ENCODE results near the gene DOCK9.

Gene DOCK9

DNA sequence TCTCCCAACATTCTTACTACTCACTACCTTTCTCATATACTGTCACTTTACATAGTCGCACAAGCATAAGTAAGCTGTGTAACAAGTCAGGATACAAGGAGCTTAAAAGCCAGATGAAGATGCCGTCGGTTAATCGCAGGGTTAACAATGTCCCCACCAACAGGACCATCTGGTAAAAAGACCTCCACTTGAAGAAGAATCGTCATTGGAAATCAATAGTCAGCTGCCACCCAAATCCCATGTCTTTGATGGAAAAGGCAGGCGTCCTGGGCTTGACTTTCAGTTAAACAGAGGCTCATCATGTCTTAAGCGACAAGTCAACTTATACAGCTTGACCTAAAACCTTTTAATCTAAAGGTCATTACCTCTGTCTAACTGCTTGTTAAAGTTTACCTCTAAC is 27.2 kb downstream of the DOCK9 start:
- DNase-seq (ENCODE audit: low read depth in 2 of 2), result no peak

DNA sequence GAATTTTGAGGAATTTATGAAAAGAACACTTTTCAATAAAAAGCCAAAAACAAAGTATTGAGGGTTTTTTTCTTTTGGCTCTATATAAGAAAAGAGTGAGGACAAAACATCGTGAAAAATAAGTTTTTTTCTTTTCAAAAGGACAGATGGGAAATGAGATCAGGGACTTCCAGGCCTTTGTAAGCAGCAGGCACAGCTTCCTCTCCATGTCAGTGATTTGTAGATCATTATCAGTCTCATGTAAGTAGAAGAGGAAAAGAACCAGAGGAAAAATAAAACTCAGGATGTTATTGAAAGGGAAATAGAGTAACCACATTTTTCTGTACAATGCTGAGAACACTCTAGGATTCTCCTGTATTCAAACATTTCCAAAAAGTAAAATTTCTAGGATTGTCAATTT is 29.9 kb downstream of the DOCK9 start:
- DNase-seq (ENCODE audit: low read depth in 2 of 2), result no peak

DNA sequence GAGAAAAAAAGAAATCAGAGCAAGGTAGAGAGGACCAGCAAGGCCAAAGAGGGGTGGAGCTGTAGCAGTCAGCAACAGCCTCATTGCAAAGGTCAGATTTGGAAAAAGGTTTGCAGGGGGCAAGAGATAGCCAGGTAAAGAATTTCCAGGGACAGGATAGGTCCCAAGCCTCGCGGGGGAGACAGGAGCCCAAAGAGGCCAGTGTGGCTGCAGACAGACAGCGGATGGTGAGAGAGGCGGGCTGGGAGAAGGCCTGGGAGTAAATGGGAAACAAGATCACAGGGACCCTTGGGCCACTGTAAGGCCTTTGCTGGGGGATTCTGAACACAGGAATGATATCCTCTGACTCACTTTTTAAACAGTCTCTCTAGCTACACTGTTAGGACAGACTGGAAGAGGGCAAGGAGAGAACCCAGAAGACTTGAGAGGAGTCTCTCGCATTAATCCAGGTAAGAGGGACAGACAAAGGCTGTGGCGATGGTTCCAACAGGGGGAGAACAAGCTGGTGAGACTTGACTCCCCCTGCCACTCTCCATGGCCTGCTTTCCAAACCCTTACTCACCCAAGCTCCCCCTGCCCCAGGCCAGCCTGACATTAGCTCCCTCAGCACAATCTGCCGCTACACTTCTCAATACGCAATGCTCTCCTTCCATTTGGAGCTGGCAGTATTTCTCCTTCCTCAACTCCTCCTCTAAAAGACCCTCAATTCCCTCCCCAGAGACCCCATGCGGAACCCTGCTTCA is 31.8 kb downstream of the DOCK9 start:
- no peak for DNase-seq (ENCODE audit: low read depth in 2 of 2)

- no peak for DNase-seq (ENCODE audit: low read depth in 2 of 2)
These were observed 33.5 kb downstream of the DOCK9 start for GRCh38 chr13:98944336-98944735.

GRCh38 chr13:98942997-98943396 is 34.9 kb downstream of the DOCK9 start:
- no peak for DNase-seq (ENCODE audit: low read depth in 2 of 2)

DNA sequence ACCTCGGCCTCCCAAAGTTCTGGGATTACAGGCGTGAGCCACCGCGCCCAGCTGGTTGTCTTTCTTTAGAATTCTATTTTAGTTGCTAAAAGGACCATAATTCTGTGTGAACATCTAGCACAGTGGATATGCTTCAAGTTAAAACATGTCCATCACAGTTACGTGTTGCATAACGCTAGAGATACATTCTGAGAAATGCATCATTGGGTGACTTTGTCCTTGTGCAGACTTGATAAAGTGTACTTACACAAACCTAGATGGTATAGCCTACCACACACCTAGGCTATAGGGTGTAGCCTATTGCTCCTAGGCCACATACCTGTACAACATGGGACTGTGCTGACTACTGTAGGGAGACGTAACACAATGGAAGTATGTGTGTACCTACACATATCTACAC is 35.4 kb downstream of the DOCK9 start:
- DNase-seq (ENCODE audit: low read depth in 2 of 2), result no peak

DNA sequence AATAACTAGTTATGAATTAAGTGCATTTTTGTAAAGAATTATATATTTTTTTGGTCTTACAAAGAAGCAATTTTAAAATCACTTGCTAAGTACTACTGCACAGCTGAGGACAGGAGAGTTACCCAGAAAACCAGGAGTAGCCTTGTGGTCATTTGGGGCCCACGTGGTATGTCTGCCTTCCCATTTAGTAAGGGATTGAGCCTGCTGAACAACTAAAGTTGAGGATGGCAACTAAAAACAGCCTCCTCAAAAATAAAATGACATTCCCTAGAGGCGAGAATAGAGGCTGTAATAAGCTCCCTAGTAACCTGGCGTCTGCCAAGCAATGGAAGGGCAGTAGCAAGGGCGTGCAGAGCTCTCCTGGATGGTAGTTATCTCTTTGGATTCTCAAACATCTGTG is 36.3 kb downstream of the DOCK9 start:
- DNase-seq (ENCODE audit: low read depth in 2 of 2), result no peak

DNA sequence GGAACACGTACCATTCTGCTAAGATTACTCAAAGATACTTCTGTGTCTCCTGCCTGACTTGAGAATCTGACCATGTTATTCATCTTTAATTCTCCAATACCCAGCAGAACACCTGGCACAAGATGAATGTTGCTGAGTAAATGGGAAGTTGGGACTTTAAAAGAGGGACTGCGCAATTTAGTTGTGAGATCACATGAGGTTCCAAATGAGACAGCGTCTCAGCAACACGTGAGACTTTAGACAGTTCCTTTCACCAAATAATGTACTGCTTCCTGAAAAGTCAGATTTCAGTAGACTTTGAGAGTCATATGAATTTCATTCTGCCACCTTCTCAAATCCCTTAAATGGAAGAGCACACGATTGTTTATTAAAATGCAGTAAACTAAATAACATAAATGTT is 36.7 kb downstream of the DOCK9 start:
- DNase-seq (ENCODE audit: low read depth in 2 of 2), result no peak

DNA sequence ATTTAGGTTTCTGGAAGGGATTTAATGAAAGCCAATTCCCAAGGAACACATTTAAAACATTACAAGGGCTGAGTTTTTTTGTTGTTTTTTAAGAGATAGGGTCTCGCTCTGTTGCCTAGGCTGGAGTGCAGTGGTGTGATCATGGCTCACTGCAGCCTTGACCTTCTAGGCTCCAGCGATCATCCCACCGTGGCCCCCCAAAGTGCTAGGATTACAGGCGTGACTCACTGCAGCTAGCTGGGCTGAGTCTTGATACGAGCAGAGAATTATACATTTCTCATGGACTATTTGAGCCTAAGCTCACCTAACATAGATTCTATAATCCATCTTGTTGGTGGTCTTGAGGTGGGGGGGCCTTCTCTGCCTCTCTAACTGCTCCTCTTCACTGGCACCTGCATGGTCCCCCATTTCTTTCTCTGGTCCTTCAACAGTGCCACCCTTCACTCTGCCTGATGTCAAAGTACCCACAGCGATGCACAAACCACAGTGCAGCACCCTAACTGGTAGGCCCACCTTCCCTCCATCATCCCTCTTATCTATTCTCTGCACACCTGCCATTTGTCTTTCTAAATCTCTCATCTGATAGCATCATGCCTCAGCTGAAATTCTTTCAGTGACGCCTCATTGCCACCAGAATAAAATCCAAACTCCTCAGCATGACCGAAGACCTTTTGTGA is 37.4 kb downstream of the DOCK9 start:
- no peak for DNase-seq (ENCODE audit: low read depth in 2 of 2)

DNA sequence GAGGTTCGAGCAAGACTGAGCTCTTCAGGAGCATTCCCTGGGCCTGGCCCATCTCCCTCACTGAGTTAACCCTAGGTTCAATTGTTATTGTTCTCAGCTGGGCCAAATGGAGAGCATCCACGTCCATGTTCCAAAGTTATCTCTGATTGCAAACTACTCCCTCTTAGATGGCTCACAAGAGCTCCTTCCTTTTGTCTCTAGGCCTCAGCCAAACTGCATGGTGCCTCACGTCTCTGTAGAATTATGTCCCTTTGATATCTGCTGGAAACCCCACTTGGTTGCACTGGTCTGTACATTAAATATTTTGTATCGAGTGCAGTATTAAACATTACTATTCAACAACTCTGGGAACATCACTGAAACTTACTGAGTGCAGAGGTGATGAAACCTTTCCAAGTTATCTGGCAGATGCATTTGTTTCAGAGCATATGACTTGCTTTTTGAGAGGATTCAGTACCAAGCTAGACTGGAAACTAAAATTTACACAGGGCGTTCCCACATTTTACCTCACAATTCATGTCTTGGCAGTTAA is 38.1 kb downstream of the DOCK9 start:
- DNase-seq (ENCODE audit: low read depth in 2 of 2), result no peak

GRCh38 chr13:98938801-98939200 is 39.1 kb downstream of the DOCK9 start:
- DNase-seq (ENCODE audit: low read depth in 2 of 2), result no peak

- no peak for DNase-seq (ENCODE audit: low read depth in 2 of 2)
These were observed 39.9 kb downstream of the DOCK9 start for GRCh38 chr13:98937911-98938381.

- DNase-seq (ENCODE audit: low read depth in 2 of 2), result no peak
These were observed 43.6 kb downstream of the DOCK9 start for GRCh38 chr13:98934243-98934642.

GRCh38 chr13:98930151-98930591 is 47.7 kb downstream of the DOCK9 start:
- DNase-seq (ENCODE audit: low read depth in 2 of 2), result no peak

DNA sequence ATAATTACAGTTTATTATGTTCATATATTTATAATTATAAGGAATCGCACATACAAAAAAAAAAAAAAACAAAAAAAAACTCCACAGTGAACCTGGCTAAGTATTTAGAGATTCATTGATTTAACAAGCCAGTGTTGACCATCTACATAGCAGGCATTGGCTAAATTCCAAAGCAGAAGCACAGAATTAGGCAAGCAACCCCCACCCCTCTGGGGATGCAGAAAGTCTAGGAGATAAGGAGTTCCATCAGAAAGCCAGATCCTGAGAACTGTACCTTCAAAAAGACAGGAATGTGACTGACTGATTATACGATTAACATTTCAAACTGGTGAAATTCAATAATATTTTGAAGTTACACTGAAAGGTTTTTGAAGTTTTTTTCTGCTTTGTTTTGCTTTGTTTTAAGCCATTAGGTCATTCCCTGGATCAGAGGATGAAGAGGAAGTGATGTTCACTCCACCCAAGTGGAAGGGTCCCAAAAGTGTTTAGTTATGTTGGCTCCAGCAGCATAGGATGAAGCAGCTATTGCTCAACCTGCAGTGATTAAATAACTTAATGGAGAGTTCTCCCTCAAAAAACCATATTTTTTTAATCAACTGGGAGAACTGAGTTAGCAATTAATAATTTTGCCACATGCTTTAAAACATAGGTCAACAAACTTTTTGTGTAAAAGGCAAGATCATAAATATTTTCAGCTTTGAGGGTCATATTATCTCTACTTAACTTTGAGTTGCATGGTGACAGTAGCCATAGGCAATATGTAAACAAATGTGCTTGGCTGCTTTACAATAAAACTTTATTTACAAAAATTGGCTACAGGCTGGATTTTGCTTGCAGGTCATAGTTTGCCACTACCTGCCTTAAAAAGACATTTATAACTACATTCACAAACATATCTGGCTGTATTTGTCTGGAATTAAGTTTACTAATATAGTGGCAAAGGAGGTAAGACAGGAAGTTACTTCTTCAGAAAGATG is 49.6 kb downstream of the DOCK9 start:
- peak; percentile 66 to 69 for DNase-seq (ENCODE audit: low read depth in 2 of 2)

DNA sequence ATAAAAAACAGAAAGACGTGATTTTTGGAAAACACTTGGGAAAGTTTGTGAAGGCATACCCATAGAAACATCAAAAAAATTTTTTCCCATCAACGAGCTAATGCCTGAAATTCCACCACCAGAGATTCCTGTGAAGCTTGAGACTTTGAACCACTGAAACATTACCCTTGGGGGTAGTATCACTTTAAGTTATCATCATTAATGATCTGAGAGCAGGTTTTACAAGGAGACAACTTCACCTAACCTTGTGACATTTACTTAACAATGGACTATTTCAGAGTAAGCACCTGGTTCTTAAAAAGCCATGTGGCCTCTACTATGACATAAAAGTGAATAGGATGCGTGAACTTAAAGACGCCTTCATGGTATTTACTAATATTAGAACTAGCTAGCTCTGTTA is 51.9 kb downstream of the DOCK9 start:
- no peak for DNase-seq (ENCODE audit: low read depth in 2 of 2)

DNA sequence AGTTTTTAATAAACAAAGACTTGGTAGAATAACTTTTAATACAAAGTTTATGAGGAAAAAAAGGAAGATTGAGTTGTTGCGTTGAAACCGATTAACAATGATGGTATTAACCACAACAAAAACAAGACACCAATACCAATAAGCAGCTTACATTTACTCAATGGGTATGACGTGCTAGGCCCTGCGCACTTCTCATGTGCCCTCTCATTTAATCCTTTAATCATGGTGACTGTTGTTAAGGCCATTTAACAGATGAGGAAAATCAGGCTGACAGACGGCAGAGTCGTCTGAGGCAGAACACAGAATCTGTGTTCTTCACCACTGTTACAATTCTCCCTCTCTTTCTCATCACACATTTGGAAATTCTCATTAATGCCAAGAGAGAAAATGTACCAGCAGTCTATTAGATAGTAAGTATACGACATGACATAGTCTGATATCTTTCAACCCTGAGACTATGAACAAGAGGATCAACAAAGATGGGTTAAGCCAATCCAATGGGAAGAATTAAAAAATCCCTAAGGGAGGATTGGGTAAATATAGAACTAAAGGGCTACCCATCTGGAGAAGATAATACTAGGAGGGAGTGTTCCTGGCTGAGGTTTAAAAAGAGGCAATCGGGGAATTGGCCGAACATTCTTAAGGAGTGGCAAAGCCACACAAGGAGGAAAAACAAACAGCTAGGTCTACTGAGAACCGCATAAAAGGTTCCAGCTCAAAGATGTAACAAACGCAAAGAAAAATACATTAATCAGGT is 54.0 kb downstream of the DOCK9 start:
- no peak for DNase-seq (ENCODE audit: low read depth in 2 of 2)

- DNase-seq (ENCODE audit: low read depth in 2 of 2), result no peak
These were observed 55.6 kb downstream of the DOCK9 start for GRCh38 chr13:98922306-98922705.

DNA sequence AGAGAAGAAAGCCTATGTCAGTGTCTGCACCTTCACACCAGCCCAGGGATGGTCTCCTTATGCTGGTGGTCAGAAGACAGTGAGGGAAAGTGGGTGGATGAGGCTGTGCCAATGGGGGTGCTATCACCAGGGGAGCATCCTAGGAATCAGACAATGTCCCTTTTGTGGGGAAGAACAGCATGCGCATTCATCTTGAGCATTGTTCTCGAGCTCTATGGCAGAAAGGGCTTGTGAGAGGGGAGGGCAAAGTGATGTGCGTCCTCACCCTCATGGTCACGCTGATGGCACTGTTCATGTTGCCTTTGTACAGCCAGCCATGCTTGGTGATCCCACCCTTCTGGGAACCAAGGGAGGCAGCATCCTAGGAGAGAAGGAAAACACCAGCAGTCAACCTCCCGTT is 56.1 kb downstream of the DOCK9 start:
- no peak for DNase-seq (ENCODE audit: low read depth in 2 of 2)

DNA sequence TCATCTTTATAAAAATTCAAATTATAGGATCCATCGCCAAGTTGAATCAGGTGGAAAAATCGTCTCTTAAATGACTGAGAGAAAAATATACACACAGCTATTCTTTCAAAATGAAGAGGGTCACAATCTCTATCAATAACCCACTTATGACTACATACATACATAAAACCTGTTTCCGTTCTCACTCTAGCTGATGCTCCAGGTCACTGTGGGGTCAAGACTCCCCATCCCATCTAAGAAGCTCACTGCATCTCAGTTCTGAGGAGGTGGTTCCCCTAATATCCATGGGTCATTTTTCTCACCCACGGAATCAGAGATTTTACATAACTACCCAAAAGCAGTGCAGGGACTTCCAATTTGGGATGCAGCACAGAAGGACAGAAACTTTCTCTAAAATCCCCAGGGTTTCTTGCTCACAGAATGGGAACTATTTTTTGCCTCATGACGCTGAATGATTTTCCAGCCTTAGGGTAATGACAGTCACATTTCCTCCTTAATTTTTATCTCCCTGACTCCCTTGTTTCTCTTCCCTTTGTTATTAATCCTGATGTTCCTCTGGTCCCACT is 56.8 kb downstream of the DOCK9 start:
- DNase-seq (ENCODE audit: low read depth in 2 of 2), result no peak

- DNase-seq (ENCODE audit: low read depth in 2 of 2), result no peak
These were observed 58.3 kb downstream of the DOCK9 start for GRCh38 chr13:98919566-98919965.
